SU-DHL-6 (cell line): ENCODE measurements around the gene QSOX2.

Experiments
- EZH2phosphoT487 ChIP-seq: fragments of 200-600 bp; sonication (generic), shearing (Covaris generic); conservative IDR thresholded peaks from 2 replicates; pipeline ENCODE4 v1.6.1; 2018; ENCODE audit warnings: mild to moderate bottlenecking, antibody characterized with exemption, low read length, moderate library complexity, mixed read lengths
- TF ChIP-seq, protein P1 (sequence below): fragments of 200-600 bp; sonication (generic); IDR thresholded peaks from one replicate; pipeline ENCODE4 v1.5.1; 2017; ENCODE audit warnings: antibody characterized with exemption, mild to moderate bottlenecking, low read length, moderate library complexity; ENCODE audit not compliant: insufficient read depth, poor library complexity, severe bottlenecking

DNA sequence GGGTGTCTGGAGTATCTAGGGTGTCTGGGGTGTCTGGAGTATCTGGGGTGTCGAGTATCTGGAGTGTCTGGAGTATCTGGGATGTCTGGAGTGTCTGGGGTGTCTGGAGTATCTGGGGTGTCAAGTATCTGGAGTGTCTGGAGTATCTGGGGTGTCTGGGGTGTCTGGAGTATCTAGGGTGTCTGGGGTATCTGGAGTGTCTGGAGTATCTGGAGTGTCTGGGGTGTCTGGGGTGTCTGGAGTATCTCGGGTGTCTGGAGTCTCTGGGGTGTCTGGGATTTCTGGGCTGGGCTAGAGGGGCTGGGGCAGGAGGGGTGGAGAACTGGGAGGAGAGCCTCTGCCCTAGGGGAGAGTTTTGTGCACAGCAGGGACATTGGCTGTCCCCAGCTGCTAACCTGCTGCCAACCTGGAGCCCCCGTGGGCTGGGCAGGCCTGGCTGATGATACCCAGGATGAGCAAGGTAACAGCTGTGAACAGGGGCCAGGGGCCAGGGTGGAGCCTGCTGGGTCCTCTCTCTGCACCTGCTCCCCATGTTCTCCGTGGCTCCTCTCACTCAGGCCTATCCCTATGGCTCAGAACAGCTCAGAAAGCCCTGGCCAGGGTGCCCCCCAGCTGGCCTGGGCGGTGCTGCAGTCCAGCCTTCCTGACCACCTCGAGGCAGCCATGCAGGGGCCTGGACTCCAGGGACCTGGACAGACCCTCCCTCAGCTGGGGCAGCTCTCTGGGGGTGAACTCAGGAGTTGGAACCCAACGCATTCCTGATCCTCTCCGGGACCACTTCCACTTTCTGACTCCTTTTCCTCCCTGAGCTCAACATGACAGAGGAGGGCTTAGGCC lies 70.6 kb downstream of the QSOX2 start:
- TF ChIP-seq, protein P1, sequence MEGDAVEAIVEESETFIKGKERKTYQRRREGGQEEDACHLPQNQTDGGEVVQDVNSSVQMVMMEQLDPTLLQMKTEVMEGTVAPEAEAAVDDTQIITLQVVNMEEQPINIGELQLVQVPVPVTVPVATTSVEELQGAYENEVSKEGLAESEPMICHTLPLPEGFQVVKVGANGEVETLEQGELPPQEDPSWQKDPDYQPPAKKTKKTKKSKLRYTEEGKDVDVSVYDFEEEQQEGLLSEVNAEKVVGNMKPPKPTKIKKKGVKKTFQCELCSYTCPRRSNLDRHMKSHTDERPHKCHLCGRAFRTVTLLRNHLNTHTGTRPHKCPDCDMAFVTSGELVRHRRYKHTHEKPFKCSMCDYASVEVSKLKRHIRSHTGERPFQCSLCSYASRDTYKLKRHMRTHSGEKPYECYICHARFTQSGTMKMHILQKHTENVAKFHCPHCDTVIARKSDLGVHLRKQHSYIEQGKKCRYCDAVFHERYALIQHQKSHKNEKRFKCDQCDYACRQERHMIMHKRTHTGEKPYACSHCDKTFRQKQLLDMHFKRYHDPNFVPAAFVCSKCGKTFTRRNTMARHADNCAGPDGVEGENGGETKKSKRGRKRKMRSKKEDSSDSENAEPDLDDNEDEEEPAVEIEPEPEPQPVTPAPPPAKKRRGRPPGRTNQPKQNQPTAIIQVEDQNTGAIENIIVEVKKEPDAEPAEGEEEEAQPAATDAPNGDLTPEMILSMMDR = no peak
- TF ChIP-seq EZH2phosphoT487 = no peak
